HG02938 (cell line): ENCODE measurements around the gene EGLN3.
"Not testable (repeated sequence)": the region's sequence is repeated elsewhere in the genome, so short reads cannot be mapped to it uniquely, and the experiment has no call there.

ENCODE experiments used
- ATAC-seq: cut with Tn5 transposase; IDR thresholded peaks from one replicate; pipeline ENCODE4 v1.9.1; 2021; ENCODE audit warnings: mild to moderate bottlenecking, moderate library complexity; ENCODE audit not compliant: unreplicated experiment

The EGLN3 gene

GRCh38 chr14:33962466-33962865 lies 11.6 kb upstream of the EGLN3 start:
- ATAC-seq = not testable (repeated sequence)

GRCh38 chr14:33962016-33962415 lies 11.1 kb upstream of the EGLN3 start:
- ATAC-seq = no peak

- ATAC-seq = no peak
Observed at GRCh38 chr14:33959692-33960151, 8.8 kb upstream of the EGLN3 start.

GRCh38 chr14:33958605-33959226 lies 7.8 kb upstream of the EGLN3 start:
- no peak for ATAC-seq

GRCh38 chr14:33957993-33958392 lies 7.1 kb upstream of the EGLN3 start:
- no peak for ATAC-seq

GRCh38 chr14:33957299-33957698 lies 6.4 kb upstream of the EGLN3 start:
- ATAC-seq = no peak

GRCh38 chr14:33956640-33957039 lies 5.8 kb upstream of the EGLN3 start:
- ATAC-seq = no peak

- no peak for ATAC-seq
Observed at GRCh38 chr14:33954016-33954598, 3.2 kb upstream of the EGLN3 start.

GRCh38 chr14:33952541-33952940 lies 1.7 kb upstream of the EGLN3 start:
- ATAC-seq = no peak

- ATAC-seq = no peak
Observed at GRCh38 chr14:33951183-33951840, 438 bp upstream of the EGLN3 start.

- ATAC-seq = no peak
Observed at GRCh38 chr14:33949411-33949893, 1.4 kb downstream of the EGLN3 start.

- ATAC-seq = no peak
Observed at GRCh38 chr14:33948869-33949408, 1.9 kb downstream of the EGLN3 start.

- no peak for ATAC-seq
Observed at GRCh38 chr14:33948145-33948868, 2.6 kb downstream of the EGLN3 start.

GRCh38 chr14:33946679-33947476 lies 4.0 kb downstream of the EGLN3 start:
- no peak for ATAC-seq

- no peak for ATAC-seq
Observed at GRCh38 chr14:33945210-33946088, 5.4 kb downstream of the EGLN3 start.

- ATAC-seq = no peak
Observed at GRCh38 chr14:33943096-33943883, 7.6 kb downstream of the EGLN3 start.

GRCh38 chr14:33941718-33942117 lies 9.2 kb downstream of the EGLN3 start:
- ATAC-seq = no peak

GRCh38 chr14:33940561-33941011 lies 10.3 kb downstream of the EGLN3 start:
- ATAC-seq = no peak
